Stimulated activated CD8-positive, alpha-beta memory T cell treated with anti-CD3 and anti-CD28 coated beads, Interleukin-7, amount 100 ng/mL, for 24 hours (primary cell): ENCODE data around the gene PPP4R3B.
"Not testable (repeated sequence)": the region's sequence is repeated elsewhere in the genome, so short reads cannot be mapped to it uniquely, and the experiment has no call there.

ENCODE experiments used
- DNase-seq: peaks from one replicate; pipeline ENCODE4 v3.0.0-alpha.2; 2020; ENCODE audit warnings: low read depth

PPP4R3B gene

DNA sequence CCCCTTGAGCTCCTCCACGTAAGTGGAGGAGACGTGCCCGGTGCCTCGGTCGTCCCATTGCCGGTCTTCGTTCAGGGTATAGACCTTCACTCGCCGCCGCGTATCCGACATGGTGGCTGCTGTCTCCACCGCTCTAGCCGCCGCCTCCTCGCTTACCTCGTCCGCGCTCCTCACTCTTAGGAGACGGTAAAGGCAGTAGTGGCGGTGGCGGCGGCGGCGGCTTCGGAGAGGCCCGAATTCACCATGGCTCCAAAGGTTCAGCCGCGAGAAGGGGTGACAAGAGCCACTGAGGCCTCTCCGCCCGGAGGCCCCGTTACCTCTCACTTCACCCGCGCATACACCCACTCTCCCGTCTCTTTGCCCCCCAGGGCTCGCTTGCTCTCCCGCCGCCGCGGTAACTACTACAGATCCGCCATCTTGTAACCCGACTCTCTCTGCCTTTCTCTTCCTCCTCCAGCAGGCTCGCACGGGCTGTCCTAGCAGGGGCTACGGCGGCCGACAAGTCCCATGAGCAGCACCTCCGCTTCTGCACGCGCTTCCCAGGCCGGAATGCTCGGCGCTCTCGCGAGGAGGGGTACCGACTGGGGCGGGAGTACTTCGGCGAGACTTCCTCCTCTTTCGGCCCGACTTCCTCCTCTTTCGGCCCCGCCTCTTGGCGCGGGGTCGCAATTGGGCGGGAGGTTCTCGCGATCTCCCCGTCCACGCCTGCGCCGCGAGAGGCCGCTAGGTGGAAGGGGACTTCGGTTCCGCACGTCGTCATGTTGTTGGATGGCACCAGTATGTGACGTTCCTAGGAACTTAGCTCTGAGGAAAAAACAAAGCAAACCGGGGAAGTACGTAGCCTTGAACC, at the start of gene PPP4R3B:
PPP4R3B (minus strand) TSS at position 448 of the 850 bp plus-strand sequence; CDS start at position 111, 337 bp downstream.
- peak; percentile 95 for DNase-seq

DNA sequence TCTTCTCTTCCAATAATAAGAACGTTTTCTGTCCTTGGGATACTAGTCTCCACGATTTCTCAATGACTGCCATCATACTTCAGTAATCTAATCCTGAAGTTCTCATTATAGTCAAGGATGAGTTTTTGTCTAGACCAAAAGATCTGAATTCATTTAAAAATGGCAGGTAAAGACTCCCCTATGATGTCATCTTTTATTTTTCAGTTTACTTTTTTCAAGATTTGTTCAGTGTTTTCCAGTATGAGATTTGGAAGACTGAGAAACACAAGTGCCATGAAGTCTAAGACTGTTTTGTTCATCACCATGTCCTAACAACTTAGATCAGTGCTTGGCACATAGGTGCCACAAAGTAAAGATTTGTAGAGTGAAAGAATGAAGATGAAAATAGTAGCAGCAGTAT, 35.8 kb upstream of the PPP4R3B start:
- DNase-seq, result no peak

DNA sequence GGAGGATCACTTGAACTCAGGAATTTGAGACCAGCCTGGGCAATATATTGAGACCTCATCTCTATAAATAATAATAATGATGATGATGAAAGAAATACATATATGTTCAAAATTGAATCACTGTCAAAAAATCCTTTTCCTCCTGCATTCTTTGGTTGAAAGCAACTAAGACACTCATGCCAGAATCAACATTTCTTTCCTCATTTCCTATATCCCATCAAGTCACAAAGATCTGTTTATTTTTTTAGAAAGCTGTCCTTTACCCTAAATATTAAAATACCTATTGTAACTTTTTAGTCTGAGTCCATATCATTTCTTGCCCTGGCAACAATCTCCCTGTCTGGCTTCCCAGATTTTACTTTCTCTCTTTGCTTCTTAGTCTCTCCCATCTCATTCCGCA, 31.8 kb upstream of the PPP4R3B start:
- DNase-seq, result no peak

DNA sequence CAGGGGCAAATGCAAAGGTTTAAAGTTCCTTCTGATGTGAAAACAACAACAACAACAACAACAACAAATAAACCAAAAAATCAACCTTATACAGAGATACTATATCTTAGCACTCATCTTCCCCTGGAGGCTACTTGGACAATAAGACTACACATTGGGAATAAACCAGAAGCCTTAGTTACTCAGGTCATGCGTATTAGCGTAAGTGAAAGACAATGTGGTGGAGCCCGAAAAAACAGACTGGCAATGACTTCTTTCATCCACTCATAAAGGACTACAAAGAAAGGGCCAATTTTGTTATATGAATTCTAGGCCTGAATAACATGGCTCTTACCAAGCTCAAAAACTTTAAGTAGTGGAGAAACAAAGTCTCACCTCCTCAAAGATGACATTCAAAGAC, 19.4 kb upstream of the PPP4R3B start:
- DNase-seq, result no peak

DNA sequence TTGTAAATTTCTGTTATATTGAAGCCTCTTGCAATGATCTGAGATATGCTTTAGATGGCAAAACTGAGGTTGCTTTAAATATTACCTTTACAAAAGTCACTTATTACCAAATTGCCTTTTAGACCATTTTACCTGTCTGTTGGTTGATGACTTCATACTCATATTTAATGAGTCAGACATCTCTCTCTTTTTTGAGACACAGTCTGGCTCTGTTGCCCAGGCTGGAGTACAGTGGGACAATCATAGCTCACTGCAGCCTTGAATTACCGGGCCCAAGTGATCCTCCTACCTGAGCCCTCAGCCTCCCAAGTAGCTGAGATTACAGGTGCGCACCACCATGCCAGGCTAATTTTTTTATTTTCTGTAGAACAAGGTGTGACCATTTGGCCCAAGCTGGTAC, 11.5 kb upstream of the PPP4R3B start:
- DNase-seq, result no peak

DNA sequence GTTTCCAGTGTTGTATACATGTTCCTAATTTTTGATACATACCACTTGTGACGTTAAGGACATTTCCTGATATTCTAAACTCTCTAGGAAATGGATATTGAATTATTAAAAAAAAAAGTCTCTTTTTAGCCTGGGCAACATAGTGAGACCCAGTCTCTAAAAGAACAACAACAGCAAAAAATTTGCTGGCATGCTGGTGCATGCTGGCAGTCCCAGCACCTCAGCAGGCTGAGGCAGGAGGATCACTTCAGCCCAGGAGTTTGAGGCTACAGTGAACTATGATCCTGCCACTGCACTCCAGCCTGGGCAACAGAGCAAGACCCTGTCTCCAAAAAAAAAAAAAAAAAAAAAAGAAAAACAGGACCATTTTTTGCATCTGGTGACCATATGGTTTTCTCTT, 10.5 kb upstream of the PPP4R3B start:
- no peak for DNase-seq

DNA sequence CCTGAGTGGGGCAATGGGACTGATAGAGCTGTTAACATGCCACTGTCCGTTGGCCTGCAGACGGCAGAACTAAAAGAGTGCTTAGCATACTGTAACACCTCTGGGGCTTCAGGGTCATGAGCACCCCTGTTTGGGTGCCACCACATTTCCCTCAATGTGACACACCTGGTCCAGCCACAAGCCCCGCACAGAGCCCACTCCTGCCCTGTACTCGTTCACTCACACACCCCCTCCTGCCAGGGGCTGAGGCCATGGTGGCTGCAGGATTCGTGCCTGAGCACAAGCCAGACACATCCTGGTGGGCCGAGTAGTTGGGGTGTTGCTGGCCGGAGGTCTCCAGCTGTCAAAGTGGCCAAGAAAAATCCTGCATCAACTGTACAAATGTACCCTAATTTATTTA, 4.4 kb upstream of the PPP4R3B start:
- no peak for DNase-seq

DNA sequence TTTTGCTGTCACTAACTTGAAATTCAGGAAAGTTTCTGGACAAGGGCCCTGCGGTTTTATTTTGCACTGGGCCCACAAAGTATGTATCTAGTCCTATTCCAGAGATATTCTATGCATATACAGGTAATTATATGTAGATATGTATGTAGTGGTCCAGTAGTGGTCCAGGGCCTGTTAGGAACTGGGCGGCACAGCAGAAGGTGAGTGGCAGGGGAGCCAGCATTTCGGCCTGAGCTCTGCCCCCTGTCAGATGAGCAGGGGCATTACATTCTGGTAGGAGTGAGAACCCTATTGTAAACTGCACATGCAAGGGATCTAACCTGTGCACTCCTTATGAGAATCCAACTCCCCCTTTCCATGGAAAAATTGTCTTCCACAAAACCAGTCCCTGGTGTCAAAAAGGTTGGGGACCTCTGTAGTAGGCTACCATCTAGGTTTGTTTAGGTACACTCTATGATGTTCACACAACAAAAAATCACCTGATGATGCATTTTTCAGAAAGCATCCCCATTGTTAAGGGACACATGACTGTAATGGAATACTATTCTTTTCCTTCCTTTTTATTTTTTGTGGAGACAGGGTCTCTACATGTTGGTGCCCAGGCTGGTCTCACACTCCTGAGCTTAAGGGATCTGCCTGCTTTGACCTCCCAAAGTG, 2.8 kb upstream of the PPP4R3B start:
- no peak for DNase-seq

DNA sequence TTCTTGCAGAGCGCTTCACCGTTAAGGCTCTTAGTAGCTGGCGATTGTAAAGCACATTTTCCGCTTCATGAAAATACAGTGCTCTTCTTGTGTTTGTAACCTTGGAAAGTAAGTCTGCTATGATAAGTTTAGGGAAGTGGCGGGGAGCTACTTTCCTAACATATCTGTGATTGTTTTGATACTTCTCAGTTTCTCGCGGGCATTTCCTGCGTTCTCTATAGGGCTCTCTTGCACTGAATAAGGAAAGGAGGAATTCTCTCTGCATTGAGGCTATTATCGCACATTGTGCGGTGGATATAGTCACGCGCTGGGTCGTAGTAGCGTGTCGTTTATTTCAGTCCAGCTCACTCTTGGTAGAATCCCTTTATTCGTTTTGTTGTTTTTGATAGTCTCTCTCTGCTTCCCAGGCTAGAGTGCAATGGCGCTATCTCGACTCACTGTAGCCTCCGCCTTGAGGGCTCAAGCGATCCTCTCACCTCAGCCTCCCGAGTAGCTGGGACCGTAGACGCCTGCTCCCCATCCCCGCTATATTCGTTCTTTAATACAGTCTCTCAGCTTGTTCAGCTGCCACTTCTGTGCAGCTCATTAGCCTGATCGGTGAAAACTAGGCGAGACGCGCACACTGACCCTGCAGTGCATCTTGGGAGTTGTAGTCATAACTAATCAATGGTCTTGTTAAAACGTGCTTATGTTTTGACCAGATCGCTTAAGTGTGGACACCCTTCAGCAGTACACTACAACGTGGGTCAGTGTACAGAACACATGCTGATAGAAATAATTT, 1.0 kb upstream of the PPP4R3B start:
- DNase-seq, result no peak

DNA sequence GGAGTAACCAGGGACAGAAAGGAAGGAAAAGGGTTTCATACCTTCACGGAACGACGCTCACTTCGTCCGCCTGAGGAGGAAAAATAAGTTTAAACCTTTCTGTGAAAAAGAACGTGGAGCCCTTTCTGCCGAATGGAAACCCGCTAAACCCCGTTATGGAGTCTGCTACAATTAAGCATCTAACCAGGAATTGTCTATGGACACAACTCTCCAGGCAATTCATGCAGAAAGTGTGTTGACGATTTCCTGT, 528 bp upstream of the PPP4R3B start:
- no peak for DNase-seq

DNA sequence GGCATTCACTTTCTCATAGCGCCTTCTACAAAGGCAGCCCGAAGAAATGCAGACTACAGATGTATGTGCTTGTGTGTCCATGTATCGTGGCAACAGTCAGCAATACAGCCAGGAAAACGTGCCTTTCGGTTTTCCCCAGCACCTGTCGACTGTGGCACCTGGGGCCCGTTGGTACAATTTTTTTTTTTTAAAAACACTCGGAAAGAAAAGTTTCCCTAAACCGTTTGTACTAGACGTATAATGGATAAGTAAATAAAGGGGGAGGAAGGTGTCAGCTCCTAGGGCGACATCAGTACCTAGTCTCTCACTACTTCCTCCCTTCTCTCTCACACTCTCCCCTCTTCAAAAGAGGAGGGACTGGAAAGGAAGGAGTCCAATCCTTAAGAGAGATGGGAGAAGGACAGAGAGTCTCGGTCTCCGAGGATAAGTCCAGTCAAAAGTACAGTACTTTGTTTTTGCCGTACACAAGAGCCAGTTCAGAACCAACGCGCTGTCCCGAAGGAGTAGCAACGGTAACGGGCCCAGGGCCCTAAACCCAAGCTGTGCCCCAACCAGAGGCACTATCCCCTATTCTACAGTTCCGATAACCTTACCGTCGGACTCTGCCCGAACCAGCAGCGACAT, 759 bp downstream of the PPP4R3B start:
- no peak for DNase-seq

DNA sequence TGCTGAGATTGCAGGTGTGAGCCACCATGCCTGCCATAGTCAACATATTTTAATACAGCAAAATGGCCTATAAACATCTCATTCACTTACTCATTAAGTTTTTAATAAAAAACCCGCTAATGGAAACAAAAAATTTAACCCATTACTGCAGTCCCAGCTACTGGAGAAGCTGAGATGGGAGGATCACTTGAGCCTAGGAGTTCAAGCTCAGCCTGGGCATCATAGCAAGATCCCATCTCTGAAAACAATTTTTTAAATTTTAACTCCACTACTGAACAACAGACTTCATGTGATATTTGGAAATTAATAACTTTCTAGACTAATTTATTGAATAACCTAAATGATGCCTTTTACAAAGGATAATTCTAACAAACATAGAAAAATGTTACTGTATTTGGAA, 5.4 kb downstream of the PPP4R3B start:
- no peak for DNase-seq

DNA sequence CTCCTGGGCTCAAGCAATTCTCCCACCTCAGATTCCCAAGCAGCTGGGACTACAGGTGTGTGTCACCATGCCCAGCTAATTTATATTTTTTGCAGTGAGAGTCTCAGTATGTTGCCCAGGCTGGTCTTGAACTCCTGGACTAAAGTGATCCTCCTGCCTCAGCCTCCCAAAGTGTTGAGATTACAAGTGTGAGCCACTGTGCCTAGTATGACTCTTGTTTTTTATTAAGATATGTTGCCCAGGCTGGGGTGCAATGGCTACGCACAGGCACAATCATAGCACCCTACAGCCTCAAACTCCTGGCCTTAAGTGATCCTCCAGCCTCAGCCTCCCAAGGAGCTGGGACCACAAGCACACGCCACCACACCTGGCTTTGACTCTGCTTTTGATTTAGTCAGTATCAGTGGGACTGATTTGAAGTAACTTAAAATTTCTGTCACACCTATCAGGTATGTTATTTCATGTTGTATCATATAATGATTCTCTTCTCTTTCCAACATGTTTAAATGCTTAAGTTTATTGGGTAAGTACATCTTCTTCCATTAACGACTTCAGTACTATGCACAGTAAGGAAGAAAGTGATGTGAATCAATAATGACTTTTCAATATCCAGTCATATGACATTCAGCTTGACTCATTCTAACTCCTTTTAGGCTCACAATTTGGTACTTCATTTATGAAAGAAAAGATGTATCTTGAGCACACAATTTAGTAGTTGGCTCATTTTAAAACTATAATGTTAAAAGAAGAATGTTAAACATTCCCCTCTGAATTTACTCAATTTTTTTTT, 6.3 kb downstream of the PPP4R3B start:
- DNase-seq, result no peak

DNA sequence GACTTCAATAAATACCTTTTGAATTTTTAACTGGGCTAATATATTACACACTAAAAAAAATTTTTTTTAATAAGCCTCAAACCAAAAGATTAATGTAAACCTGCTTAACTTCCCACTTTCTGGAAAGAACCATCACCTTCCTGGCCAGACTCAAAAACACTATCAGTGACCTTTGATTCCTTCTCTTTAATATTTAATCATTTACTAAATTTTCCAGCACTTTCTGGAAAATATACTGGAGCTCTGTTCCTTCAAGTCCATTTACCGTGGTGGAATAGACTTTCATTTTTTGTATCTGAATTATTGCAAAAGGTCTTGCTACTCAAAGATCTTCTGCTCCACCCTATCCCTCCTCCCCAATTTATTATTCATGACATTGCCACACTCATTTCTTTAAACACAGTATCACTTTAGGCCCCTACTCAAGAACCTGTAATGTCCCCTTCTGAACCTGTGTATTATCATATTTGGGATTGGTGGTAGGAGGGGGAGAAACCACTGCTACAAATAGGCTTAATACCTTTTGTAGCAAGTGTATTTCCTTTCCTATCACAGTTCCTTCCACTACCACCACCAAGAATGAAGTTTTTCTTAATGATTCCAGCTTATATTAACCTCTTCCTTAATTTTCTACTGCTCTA, 7.4 kb downstream of the PPP4R3B start:
- no peak for DNase-seq

DNA sequence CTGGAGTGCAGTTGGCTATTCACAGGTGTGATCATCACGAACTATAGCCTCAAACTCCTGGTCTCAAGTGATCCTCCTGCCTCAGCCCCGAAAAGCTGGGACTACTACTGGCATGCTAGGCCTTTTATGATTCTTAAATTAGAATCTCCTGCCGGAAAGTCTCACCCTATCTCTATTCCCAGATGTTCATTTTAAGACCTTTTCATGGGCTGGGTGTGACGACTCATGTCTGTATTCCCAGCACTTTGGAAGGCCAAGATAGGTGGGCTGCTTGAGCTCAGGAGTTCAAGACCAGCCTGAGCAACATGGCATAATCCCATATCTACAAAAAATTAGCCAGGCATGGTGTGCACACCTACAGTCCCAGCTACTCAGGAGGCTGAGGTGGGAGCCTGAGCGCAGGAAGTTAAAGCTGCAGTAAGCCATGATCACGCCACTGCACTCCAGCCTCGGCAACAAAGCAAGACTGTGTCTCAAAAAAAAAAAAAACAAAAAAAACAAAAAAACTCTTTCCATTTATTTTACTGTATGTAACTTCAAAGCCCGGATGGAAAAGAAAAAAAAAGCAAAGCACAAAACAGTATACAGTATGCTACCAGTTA, 8.1 kb downstream of the PPP4R3B start:
- DNase-seq, result no peak

DNA sequence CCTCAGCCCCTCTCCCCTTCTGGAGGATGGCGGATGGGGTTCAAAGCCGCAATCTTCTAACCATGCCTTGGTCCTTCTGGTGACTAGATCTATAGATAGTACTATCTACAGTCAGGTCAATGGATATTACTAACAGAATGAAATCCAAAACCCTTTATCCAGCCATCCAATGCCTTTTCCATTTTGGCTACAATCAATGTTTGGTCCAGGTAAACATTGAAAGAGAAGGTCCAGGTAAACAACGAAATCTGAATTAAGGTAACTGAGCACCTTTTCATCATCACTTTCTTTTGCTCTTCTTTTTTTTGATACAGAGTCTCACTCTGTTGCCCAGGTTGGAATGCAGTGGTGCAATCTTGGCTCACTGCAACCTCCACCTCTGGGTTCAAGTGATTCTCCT, 9.7 kb downstream of the PPP4R3B start:
- DNase-seq, result no peak

DNA sequence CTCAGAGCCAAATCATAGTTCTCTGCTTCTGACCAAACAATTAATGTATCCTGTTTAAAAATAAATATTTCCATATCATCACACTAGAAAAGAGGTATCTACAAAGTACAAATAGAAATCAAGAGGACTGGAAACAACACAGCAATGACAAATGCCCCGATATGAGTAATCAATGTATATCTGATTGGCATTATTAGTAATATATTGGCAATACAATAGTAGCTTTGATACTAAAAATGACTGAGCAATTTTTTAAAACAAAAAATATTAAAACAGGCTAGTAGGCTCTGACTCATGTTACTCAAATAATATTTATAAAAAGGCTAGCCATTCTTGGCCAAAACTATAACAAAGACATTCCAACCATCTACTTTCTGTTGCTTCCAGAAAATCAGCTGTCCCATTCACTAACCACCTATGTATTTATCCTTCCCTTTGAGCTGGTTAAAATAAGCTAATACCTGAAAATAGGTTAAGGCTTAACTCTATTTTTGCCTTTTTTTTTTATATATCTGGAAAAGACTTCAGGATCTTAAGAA, 13.3 kb downstream of the PPP4R3B start:
- no peak for DNase-seq

DNA sequence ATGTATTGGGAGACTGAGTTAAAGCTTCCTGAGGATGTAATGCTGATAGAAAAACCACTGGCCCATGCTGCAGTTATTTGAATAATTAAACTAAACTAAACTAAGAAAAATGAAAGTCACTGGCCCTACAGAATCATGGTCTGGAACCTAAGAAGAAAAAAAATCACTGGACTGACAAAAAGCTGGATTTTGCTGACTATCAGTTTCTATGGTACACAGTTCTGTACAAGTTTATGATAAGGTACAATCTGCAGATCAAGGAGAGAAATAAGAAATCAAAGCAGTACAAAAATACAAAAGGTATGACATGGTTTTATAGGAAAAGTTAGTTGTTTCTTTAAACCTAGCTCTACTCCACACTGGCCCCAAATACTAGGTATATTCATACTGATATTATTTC, 15.6 kb downstream of the PPP4R3B start:
- DNase-seq, result no peak

DNA sequence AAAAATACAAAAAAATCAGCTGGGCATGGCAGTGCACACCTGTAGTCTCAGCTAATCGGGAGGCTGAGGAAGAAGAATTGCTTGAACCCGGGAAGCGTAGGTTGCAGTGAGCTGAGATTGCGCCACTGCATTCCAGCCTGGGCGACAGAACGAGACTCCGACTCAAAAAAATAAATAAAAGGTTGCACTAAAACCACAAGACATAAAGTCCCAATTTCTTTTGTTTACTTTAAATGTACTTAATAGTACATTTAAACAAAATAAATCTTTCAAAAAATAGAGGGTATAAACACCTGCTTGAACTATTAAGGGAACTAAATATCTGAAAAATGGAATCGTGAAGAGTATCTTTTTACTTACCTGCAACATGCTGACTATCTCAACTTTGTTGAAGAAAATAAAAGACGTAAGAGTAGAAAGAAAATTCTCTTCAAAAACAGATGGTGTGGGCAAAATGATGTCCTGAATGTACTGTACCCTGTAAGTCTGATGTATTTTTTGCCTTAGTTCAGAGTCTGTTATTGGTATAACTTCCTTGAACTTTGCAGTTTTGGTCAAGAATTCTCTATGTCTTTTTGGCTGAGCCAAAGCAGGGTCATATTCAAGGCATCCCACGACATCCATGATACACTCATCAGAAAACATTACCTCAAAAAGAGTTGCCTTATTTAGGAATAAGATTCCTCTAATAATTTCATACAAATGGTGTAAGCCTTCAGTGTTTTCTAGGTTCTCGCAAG, 19.2 kb downstream of the PPP4R3B start:
- DNase-seq, result no peak

DNA sequence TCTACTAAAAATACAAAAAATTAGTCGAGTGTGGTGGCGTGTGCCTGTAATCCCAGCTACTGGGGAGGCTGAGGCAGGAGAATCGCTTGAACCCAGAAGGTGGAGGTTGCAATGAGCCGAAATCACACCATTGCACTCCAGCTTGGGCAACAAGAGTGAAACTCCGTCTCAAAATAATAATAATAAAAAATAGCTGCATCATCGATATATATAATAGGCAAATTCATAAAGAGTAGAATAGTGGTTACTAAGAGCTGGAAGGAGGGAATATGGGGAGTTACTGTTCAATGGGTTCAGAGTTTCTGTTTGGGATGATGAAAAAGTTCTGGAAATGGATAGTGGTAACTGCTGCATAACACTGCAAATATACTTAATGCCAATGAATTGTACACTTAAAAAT, 20.6 kb downstream of the PPP4R3B start:
- DNase-seq, result not testable (repeated sequence)
